GM18502 (cell line): ENCODE data around the gene ZNF878.

ENCODE experiments used
- ATAC-seq: cut with Tn5 transposase; IDR thresholded peaks from one replicate; pipeline ENCODE4 v1.9.1; 2021; ENCODE audit warnings: mild to moderate bottlenecking; ENCODE audit not compliant: unreplicated experiment, poor library complexity

Gene ZNF878

DNA sequence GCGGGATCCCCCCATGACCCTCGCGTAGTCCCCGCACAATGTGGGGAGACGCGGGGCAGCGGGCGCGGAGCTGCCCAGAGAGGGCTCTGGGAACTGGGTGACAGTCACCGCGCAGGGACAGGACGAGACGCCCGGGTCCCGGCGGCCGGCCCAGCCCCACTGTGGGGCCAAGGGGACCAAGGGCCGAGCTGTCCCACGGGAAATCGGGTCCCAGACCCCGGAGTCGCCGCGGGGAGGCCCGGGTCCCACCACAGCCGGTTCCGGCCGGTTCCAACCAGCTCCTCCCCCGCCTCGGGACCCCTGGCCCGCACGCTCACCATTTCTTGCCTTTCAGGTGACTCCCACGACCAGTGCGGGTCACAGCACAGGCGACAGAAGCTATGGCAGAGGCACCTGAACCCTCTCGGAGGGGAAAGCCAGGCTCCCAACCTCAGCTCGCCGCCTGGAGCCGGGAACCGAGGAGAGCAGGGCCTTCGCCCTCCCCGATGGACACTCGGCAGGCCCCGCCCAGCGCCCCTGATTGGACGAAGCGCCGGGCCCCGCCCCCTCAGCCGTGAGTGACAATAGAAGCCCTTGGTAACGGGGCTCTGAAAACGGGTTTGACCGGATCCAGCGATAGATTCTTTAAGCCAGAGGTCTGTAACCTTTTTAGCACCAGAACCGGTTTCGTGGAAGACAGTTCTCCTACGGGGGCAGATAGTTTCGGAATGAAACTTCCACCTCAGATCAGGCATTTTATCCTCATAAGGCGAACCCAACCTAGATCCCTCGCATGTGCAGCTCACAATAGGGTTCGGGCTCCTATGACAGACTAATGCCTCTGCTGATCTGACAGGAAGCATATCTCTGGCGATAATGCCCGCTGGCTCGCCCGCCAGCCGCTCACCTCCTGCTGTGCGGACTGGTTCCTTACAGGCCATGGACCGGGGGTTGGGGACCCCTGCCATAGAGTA, 17.3 kb downstream of the ZNF878 start, which contains the start of gene ZNF433:
ZNF433 (minus strand) TSS at position 460 of the 953 bp plus-strand sequence; CDS start at position 320, 140 bp downstream.
- ATAC-seq: peak; percentile 87

GRCh38 chr19:12034620-12035019, 18.1 kb downstream of the ZNF878 start:
- no peak for ATAC-seq

DNA sequence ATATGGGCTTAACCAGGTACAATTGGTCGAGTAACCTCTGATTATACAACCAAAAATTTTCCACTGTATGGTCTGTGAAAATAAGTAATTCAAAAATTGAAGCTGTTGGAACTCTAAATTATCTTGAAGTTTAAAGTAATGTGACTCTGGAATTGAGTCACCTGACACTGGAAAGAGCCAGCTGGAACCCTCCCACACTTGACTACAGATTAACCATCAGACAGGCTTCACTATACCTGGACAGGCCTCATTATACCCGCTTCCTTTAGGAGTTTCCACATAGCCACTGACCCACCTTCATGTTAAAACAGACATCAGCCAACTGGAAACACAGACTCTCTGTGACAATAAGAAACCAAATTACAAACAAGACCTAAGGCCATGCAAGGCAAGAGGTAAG, 18.6 kb downstream of the ZNF878 start:
- no peak for ATAC-seq

GRCh38 chr19:12015753-12016116, 37.0 kb downstream of the ZNF878 start:
- no peak for ATAC-seq

DNA sequence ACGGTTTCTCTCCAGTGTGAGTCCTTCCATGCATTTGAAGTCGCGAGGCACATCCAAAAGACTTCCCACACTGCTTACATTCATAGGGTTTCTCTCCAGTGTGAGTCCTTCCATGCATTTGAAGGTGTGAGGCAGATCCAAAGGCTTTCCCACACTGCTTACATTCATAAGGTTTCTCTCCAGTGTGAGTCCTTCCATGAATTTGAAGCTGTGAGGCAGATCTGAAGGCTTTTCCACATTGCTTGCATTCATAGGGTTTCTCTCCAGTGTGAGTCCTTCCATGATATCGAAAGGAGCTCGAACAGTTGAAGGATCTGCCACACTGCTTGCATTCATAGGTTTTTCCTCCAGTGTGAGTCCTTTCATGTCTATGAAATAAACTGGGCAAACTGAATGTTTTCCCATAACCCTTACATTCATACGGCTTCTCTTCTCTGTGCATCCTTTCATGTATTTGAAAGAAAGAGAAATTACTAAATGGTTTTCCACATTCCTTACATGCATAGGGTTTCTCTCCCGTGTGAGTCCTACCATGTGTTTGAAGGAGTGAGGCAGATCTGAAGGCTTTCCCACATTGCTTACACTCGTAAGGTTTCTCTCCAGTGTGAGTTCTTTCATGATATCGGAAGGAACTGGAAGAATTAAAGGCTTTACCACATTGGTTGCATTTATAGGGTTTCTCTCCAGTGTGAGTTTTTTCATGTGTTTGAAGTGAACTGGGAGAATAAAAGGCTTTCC, 37.6 kb downstream of the ZNF878 start:
- ATAC-seq: no peak

GRCh38 chr19:12000152-12000981, 52.4 kb downstream of the ZNF878 start:
- peak; percentile 50 for ATAC-seq

GRCh38 chr19:11995174-11995573, 57.6 kb downstream of the ZNF878 start:
- no peak for ATAC-seq
